Measurements from ENCODE around the gene OR6S1.
A peak's percentile ranks its signal among the peaks of the same experiment; 100 is the strongest.

The OR6S1 gene

GRCh38 chr14:20617138-20618003, 24.1 kb downstream of the OR6S1 start:
- Histone ChIP-seq H3K4me3 (ENCODE audit: low read length) (no peak overlapping the region), H3K36me3 (ENCODE audit: control insufficient read depth, low read length) (no peaks in the 10 kb centered on the region), H3K79me2 (ENCODE audit: control insufficient read depth, low read length) (no peaks in the 10 kb centered on the region), H3K27me3 (ENCODE audit: control insufficient read depth, low read length) (peaks cover 17% of the 10 kb centered on the region), H3K27ac (ENCODE audit: low read depth, low read length) (no peak overlapping the region), H3K9me2 (replicated peaks; ENCODE audit: control insufficient read depth, low read length) (no peaks in the 10 kb centered on the region), H4K20me1 (ENCODE audit: control insufficient read depth, insufficient read depth, low read depth, low read length) (0 out of 2 replicates have a peak, but pooled peaks cover 4% of the 10 kb centered on the region), H3K4me2 (ENCODE audit: low read length) (no peak overlapping the region), H3F3A (ENCODE audit: control insufficient read depth, insufficient read depth) (peaks cover 8% of the 10 kb centered on the region), H3K4me1 (ENCODE audit: control insufficient read depth, low read length) (peaks cover 30% of the 10 kb centered on the region), H3K9me3 (ENCODE audit: control insufficient read depth, insufficient read depth, low read length) (no peaks in the 10 kb centered on the region)
- TF ChIP-seq EZH2phosphoT487 (IDR thresholded peaks at IDR 0.05; ENCODE audit: borderline replicate concordance, low read length) = no peak
- TF ChIP-seq CTCF (IDR thresholded peaks at IDR 0.05; ENCODE audit: low read depth, low read length, poor library complexity, severe bottlenecking) = no peak

- H3K79me2 ChIP-seq (ENCODE audit: control insufficient read depth, low read length) = no peaks in the 10 kb centered on the region
- H4K20me1 ChIP-seq (ENCODE audit: control insufficient read depth, insufficient read depth, low read depth, low read length) = 0 out of 2 replicates have a peak, but pooled peaks cover 4% of the 10 kb centered on the region
- no peaks in the 10 kb centered on the region for H3K36me3 ChIP-seq (ENCODE audit: control insufficient read depth, low read length)
- H3K9me3 ChIP-seq (ENCODE audit: control insufficient read depth, insufficient read depth, low read length) = no peaks in the 10 kb centered on the region
- H3K4me1 ChIP-seq (ENCODE audit: control insufficient read depth, low read length) = peaks cover 42% of the 10 kb centered on the region
- peaks cover 19% of the 10 kb centered on the region for H3F3A ChIP-seq (ENCODE audit: control insufficient read depth, insufficient read depth)
- H3K27me3 ChIP-seq (ENCODE audit: control insufficient read depth, low read length) = peaks cover 18% of the 10 kb centered on the region
- H3K4me3 ChIP-seq (ENCODE audit: low read length) = no peak overlapping the region
- no peaks in the 10 kb centered on the region for H3K9me2 ChIP-seq (replicated peaks; ENCODE audit: control insufficient read depth, low read length)
- no peak overlapping the region for H3K27ac ChIP-seq (ENCODE audit: low read depth, low read length)
- H3K4me2 ChIP-seq (ENCODE audit: low read length) = no peak overlapping the region
- TF ChIP-seq EZH2phosphoT487 (IDR thresholded peaks at IDR 0.05; ENCODE audit: borderline replicate concordance, low read length) (no peak), CTCF (IDR thresholded peaks at IDR 0.05; ENCODE audit: low read depth, low read length, poor library complexity, severe bottlenecking) (no peak)
Measured at GRCh38 chr14:20615996-20616395, 25.5 kb downstream of the OR6S1 start.

GRCh38 chr14:20614038-20614840, 27.3 kb downstream of the OR6S1 start:
- H3K9me3 ChIP-seq (ENCODE audit: control insufficient read depth, insufficient read depth, low read length) = no peaks in the 10 kb centered on the region
- peaks cover 19% of the 10 kb centered on the region for H3F3A ChIP-seq (ENCODE audit: control insufficient read depth, insufficient read depth)
- no peak overlapping the region for H3K27ac ChIP-seq (ENCODE audit: low read depth, low read length)
- H3K36me3 ChIP-seq (ENCODE audit: control insufficient read depth, low read length) = no peaks in the 10 kb centered on the region
- H3K4me3 ChIP-seq (ENCODE audit: low read length) = peak overlapping the region; percentile 77
- H3K4me1 ChIP-seq (ENCODE audit: control insufficient read depth, low read length) = peaks cover 53% of the 10 kb centered on the region
- no peaks in the 10 kb centered on the region for H3K9me2 ChIP-seq (replicated peaks; ENCODE audit: control insufficient read depth, low read length)
- no peaks in the 10 kb centered on the region for H3K79me2 ChIP-seq (ENCODE audit: control insufficient read depth, low read length)
- 0 out of 2 replicates have a peak, but pooled peaks cover 4% of the 10 kb centered on the region for H4K20me1 ChIP-seq (ENCODE audit: control insufficient read depth, insufficient read depth, low read depth, low read length)
- peak overlapping the region; percentile 89 for H3K4me2 ChIP-seq (ENCODE audit: low read length)
- no peak for TF ChIP-seq CTCF (IDR thresholded peaks at IDR 0.05; ENCODE audit: low read depth, low read length, poor library complexity, severe bottlenecking)
- no peak for TF ChIP-seq EZH2phosphoT487 (IDR thresholded peaks at IDR 0.05; ENCODE audit: borderline replicate concordance, low read length)
- H3K27me3 ChIP-seq (ENCODE audit: control insufficient read depth, low read length) = peaks cover 26% of the 10 kb centered on the region

Data from DOHH2 (cell line).